GM12874 (cell line): ENCODE data around the gene TMED4.
A peak's percentile ranks its signal among the peaks of the same experiment; 100 is the strongest.

Experiments used
- TF ChIP-seq, protein P1 (sequence below): IDR thresholded peaks from 2 replicates; pipeline ENCODE4 v1.5.1; 2011; ENCODE audit warnings: low read depth, mild to moderate bottlenecking, control low read depth, low read length, moderate library complexity; ENCODE audit not compliant: insufficient read depth

Gene TMED4

DNA sequence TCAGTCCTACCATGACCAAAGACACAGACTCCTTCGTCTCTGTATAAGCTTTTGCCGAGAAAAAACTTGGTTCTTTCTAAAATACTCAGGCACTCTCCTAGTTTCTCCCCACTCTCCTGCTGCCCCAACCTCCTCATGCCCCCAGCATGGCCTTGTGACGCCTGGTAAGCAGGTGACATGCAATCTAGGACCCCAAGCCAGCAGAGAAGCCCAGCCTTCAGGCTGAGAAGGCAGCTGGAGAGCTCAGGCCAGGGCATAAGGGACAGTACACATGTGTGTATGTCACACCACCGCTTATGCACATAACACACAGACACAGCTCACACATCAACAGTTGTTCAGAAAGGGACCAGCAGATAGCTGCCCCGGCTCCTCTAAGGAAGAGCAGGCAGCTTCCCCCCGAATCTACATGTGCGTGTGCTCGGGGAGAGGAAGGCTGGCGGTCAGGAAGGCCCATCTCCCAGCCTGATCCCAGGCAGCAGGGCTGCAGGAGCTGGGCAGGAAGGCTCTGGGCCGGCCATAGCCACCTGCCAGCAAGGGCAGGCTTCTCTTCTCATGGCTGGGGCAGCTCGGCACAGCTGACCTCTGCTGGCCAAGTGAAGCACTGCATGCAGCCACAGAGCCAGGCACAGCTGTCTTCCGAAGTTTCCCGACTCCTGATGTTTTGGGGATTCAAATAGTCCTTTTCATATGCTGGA is 16.8 kb downstream of the TMED4 start:
- TF ChIP-seq, protein P1, sequence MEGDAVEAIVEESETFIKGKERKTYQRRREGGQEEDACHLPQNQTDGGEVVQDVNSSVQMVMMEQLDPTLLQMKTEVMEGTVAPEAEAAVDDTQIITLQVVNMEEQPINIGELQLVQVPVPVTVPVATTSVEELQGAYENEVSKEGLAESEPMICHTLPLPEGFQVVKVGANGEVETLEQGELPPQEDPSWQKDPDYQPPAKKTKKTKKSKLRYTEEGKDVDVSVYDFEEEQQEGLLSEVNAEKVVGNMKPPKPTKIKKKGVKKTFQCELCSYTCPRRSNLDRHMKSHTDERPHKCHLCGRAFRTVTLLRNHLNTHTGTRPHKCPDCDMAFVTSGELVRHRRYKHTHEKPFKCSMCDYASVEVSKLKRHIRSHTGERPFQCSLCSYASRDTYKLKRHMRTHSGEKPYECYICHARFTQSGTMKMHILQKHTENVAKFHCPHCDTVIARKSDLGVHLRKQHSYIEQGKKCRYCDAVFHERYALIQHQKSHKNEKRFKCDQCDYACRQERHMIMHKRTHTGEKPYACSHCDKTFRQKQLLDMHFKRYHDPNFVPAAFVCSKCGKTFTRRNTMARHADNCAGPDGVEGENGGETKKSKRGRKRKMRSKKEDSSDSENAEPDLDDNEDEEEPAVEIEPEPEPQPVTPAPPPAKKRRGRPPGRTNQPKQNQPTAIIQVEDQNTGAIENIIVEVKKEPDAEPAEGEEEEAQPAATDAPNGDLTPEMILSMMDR = peak; percentile 99

DNA sequence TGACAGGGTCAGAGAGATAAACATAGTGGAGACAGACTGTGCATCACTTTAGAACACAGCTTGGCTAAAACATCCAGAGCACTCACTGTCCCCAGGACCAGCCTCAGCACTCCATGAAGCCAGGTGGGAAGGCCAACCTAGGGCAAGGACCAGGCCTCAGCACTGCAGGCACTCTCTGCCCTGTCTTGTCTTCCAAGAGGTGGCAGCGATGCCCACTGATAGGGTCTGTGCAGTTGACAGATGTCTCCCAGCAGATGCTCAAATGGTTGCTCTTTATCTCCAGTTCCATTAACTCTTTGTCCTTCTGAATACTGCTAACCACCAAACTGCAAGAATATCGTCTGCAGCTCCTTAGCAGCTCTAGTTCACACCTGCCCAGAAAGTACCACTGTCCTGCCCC is 17.4 kb downstream of the TMED4 start:
- TF ChIP-seq, protein P1 = no peak

DNA sequence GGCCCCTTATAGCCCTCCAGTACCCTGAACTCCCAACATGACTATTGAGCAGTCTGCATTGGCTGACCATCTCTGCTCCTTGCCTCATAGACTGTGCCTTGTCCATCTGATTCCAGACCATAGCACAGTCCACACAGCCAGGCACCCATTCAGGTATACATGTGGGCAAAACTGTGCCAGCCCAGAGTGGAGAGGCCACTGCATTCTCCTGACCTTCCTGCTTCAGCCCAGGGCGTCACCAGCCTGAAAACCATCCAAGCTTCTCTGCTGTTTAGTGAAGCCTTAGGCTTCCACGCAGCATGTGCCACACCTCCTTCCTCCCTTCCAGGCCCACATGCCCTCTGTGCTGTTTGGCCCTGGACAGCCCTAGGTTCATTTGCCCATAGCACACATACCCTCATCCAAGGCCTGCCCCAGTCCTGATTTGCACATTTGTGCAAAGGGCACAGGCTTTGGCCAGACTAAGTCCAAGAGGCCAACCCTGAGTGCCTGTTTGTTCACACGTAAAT is 18.8 kb downstream of the TMED4 start:
- TF ChIP-seq, protein P1 = no peak

DNA sequence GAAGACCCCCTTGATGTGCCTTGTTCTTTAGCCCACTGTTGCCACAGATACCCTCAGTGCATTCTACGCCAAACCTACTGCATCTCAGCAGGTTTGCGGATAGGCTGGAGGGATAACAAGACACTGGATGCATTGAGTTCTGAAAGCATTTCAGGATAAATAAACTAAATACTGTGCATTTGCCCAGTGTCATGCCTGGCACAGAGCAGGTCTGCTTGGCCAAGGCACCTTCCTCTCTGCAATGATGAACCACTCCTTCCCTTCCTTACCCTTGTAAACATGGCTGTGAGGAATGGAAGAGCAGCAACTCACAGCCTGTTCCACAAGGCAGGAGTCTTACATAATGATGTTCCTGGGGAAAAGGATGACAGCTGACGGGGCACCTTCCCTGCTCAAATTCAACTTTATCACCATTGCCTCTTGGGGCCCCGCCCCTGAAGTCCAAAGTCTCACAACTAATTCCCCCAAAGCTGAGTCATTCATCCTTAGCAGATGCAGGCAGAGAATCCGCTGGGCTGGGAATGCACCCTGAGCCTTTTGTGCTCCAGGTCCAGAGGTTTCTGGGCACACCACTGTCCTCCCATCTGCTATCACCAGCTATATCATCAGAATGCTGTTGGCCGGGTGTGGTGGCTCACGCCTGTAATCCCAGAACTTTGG is 19.9 kb downstream of the TMED4 start:
- TF ChIP-seq, protein P1 = no peak

DNA sequence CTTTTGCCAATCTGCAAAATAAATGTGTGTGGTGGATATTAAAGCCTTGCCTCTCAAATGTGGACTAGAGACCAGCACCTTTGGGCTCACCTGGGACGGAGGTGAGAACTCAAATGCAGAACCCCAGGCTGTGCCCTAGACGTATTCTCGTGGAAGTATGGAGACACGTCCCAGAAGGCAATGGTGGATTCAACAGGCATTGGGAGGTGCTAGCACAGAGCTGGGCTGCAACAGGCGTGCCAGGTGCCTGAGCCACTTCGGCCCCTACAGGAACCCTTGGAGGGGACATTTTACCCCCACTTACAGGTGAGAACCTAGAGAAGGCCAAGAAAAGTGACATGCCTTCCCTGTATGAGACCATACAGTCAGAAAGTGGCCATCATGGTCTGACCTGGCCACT is 20.6 kb downstream of the TMED4 start:
- TF ChIP-seq, protein P1 = no peak

DNA sequence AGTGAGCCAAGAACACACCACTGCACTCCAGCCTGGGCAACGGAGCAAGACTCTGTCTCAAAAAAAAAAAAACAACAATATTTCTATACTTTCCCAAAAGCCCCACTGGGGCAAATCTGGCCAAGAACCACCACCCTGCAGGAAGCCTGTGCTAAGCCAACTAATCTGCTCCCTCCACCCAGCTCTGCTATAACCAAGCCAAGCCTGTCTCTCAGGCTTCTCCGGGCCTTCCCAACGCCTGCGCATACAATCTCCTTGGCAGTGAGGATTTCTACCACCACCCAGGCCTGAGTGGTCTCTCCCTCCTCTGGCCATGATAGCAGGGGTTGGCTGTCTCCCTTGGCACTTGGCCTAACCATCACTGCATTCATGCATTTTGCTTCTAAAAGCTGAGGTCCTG is 22.5 kb downstream of the TMED4 start:
- TF ChIP-seq, protein P1 = no peak

DNA sequence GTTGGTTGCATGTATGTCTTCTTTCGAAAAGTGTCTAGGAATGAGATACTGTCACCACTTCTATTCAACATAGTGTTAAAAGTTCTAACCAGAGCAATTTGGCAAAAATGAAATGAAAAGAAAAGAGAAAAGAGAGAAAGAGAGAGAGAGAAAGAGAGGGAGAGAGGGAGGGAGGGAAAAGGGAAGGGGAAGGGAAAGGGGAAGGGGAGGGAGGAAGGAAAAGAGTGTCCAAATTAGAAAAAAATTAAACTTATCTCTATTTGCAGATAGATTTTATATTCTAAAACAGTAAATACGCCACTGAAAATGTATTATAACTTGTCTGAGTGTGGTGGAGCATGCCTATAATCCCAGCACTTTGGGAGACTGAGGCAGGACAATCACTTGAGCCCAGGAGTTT is 24.5 kb downstream of the TMED4 start:
- TF ChIP-seq, protein P1 = no peak
